ENCODE data around the gene EFEMP2. TPM values are rescaled to one million over a fixed set of nuclear protein-coding genes. Genes with fewer than 3 reads are reported as not detected.

The EFEMP2 gene
- total and polyA plus RNA-seq, 10 of the 15 experiments (the other 5 are each of a cell fraction or from before 2014, with no cell fraction given): 0.24 to 13.2 (median 1.3) TPM; not detected in 1

GRCh38 chr11:65858681-65859087 lies 13.9 kb downstream of the EFEMP2 start:
- Histone ChIP-seq H3K9ac (ENCODE audit: control insufficient read depth, insufficient read depth, low read length) (peak overlapping the region; percentile 97), H3K79me2 (ENCODE audit: control insufficient read depth, insufficient read depth, low read length) (peaks cover 66% of the 10 kb centered on the region), H3K27ac (ENCODE audit: control insufficient read depth, insufficient read depth) (peak overlapping the region; percentile 100), H3K4me2 (ENCODE audit: control insufficient read depth, insufficient read depth) (peak overlapping the region; percentile 99), H3K27me3 (replicated peaks in 1 of 2; ENCODE audit: control insufficient read depth in 2 of 2, insufficient read depth in 2 of 2, low read length in 1 of 2) (no peaks in the 10 kb centered on the region), H3K36me3 (ENCODE audit: control insufficient read depth in 2 of 2, insufficient read depth in 2 of 2, low read length in 1 of 2) (peaks cover 29 to 36% of the 10 kb centered on the region in 2 experiments; a peak in 3 of 4 replicates), H3K4me3 (peak overlapping the region; percentile 76), H3K4me1 (ENCODE audit: control insufficient read depth, insufficient read depth, low read length) (peaks cover 25% of the 10 kb centered on the region), H4K20me1 (ENCODE audit: control insufficient read depth, insufficient read depth) (peaks cover 19% of the 10 kb centered on the region), H3K9me3 (replicated peaks; ENCODE audit: control insufficient read depth, insufficient read depth, low read length) (no peaks in the 10 kb centered on the region), H2AFZ (ENCODE audit: control insufficient read depth, low read depth, low read length) (peak overlapping the region; percentile 78)
- no peak for FAIRE-seq
- 1% methylated on average over 10 of the region's 10 CpGs for WGBS (ENCODE audit: insufficient coverage, insufficient replicate concordance, low lambda C conversion rate, missing lambda C conversion rate)
- CTCF ChIA-PET: interaction anchor here (0.8 to 5.7 kb wide), 13 partner anchors 12 to 220 kb away, joined by 3 to 146 read pairs (median 4); partner anchors contain the start of genes CCDC85B, EFEMP2, FIBP and KAT5
- 0 out of 4 replicates have a peak, but pooled peaks of 1 of the 2 experiments have one; percentile 5 for TF ChIP-seq ETV6 (conservative IDR thresholded peaks at IDR 0.05 in 1 of 2, IDR thresholded peaks at IDR 0.05 in 1 of 2; ENCODE audit: borderline replicate concordance in 1 of 2, low read depth in 1 of 2)
- no peak for TF ChIP-seq PAX5 (IDR thresholded peaks at IDR 0.05; ENCODE audit: borderline replicate concordance, low read depth, low read length)
- no peak for DNase-seq (ENCODE audit: low read depth, low spot score)
- intact Hi-C loops (cut with micrococcal nuclease; ENCODE audit: unreplicated experiment) (loop anchor here (1.0 to 5.0 kb wide), 4 partner anchors 30 to 195 kb away; partner anchors contain the start of genes BANF1, EIF1AD, FIBP and SF3B2), in situ Hi-C loops (cut with MboI) (loop anchor here (25.0 kb wide), 1 partner anchor 1621 kb away; the partner anchor contains the start of genes DNAJC4, FKBP2, NUDT22 and PPP1R14B)
- RAD21 ChIA-PET (ENCODE audit: unreplicated experiment): interaction anchor here (1.3 to 5.0 kb wide), 6 partner anchors 13 to 277 kb away, joined by 3 to 76 read pairs (median 4); partner anchors contain the start of genes CCDC85B, FIBP and KAT5
- no peak for ATAC-seq
- SMC1A ChIA-PET (ENCODE audit: uncharacterized antibody, unreplicated experiment): interaction anchor here (1.4 to 4.3 kb wide), 6 partner anchors 12 to 205 kb away, joined by 3 to 52 read pairs (median 10); partner anchors contain the start of genes CCDC85B, FIBP and KAT5
- POLR2A ChIA-PET: interaction anchor here (0.6 to 5.6 kb wide), 21 partner anchors 10 to 277 kb away, joined by 3 to 155 read pairs (median 5); partner anchors contain the start of genes BANF1, CCDC85B, EFEMP2 and EIF1AD
- no TSS peak for BruUV-seq (replicated peaks)

Measured in GM12878 (cell line).